Stomach (tissue), 9 donors: ENCODE measurements around the gene TAGLN2. TPM values are rescaled to one million over a fixed set of nuclear protein-coding genes. Genes with fewer than 3 reads are reported as not detected.

Source experiments
- DNase-seq, 2 donors: peaks; one replicate each; pipeline versions ENCODE4 v3.0.0 to v3.0.0-alpha.2; 2013 to 2019
- H3K27ac ChIP-seq, 5 donors: fragments of 200-600 bp in 4 of 5; sonication (generic) in 4 of 5; one replicate each; pipeline ENCODE4 v1.5.1; 2013 to 2019; ENCODE audit warnings: mild to moderate bottlenecking in 1 of 5, moderate library complexity in 1 of 5
- H3K27me3 ChIP-seq, 3 donors: fragments of 200-600 bp; sonication (generic); one replicate each; pipeline ENCODE4 v1.5.1; 2017 to 2019; ENCODE audit warnings: mixed run types in 1 of 3
- H3K36me3 ChIP-seq, 4 donors: fragments of 200-600 bp; sonication (generic); 1 replicate in 3 of 4; 2 replicates in 1 of 4; pipeline ENCODE4 v1.5.1; 2016 to 2019
- H3K4me1 ChIP-seq, 4 donors: fragments of 200-600 bp; sonication (generic); one replicate each; pipeline ENCODE4 v1.5.1; 2016 to 2019
- H3K4me3 ChIP-seq, 4 donors: fragments of 200-600 bp; sonication (generic) in 3 of 4; one replicate each; pipeline ENCODE4 v1.5.1; 2016 to 2019; ENCODE audit warnings: mild to moderate bottlenecking in 1 of 4
- H3K9me3 ChIP-seq, 4 donors: fragments of 200-600 bp; sonication (generic); one replicate each; pipeline ENCODE4 v1.5.1; 2016 to 2019
- CTCF ChIP-seq, 7 experiments: fragments of 450-650 bp in 4 of 7; fragments of 200-600 bp in 3 of 7; sonication (generic) in 3 of 7; IDR thresholded peaks; one replicate each; pipeline ENCODE4 v1.5.1; 2016 to 2019; ENCODE audit warnings: antibody characterized with exemption in 7 of 7, control low read depth in 2 of 7, mild to moderate bottlenecking in 1 of 7
- EP300 ChIP-seq: sonication (generic); formaldehyde crosslinking; IDR thresholded peaks from one replicate; pipeline ENCODE4 v1.6.1; 2017; ENCODE audit warnings: antibody characterized with exemption
- POLR2A ChIP-seq, 4 donors: fragments of 450-650 bp; IDR thresholded peaks; one replicate each; pipeline ENCODE4 v1.6.1; 2016; ENCODE audit warnings: antibody characterized with exemption in 4 of 4, control low read depth in 2 of 4, mild to moderate bottlenecking in 1 of 4, moderate library complexity in 1 of 4
- POLR2AphosphoS5 ChIP-seq, 3 donors: sonication (generic); formaldehyde crosslinking; IDR thresholded peaks; one replicate each; pipeline ENCODE4 v1.6.1; 2016; ENCODE audit warnings: antibody characterized with exemption in 3 of 3
- WGBS, 5 donors: extraction: QIAGEN DNeasy Blood & Tissue Kit in 3 of 5; methylation state at CpG; one replicate each; pipeline versions ENCODE4 v1.1.5 to v1.1.7; 2013 to 2018; 5-methylcytosine and 5-hydroxymethylcytosine counted together
- intact Hi-C: fragments of 100-400 bp; cut with DNase I; formaldehyde crosslinking; loops from one replicate; pipeline ENCODE4 v1.15.1; 2023; ENCODE audit warnings: low total_unique reads
- polyA plus RNA-seq, 3 donors: library from polyadenylated mRNA; stranded (reverse); fragments of 200-250 nt; gene quantifications; one replicate each; pipeline ENCODE4 v1.2.3, GENCODE V29; 2013
- total RNA-seq, 5 donors: library from RNA; depleted of rRNA; stranded (reverse); fragments of >200 nt; gene quantifications; one replicate each; pipeline versions ENCODE4 v1.1.0 to v1.2.3, GENCODE V29; 2014 to 2016
- donor health status: healthy with polysubstance abuse.
- donor health status: Bipolar disorder and iron deficiency.
- donor health status: healthy.

TAGLN2 gene
- total and polyA plus RNA-seq, 8 donors, result 49.0 to 1,290 (median 292) TPM

- Histone ChIP-seq H3K9me3 (no peaks in the 10 kb centered on the region), H3K27me3 (no peaks in the 10 kb centered on the region), H3K27ac (no peak overlapping the region), H3K4me3 (no peak overlapping the region), H3K4me1 (peaks cover 0 to 15% (median 3%) of the 10 kb centered on the region in 4 donors), H3K36me3 (no peaks in the 10 kb centered on the region)
- intact Hi-C loops, result no loop called here
- DNase-seq, result no peak
- TF ChIP-seq POLR2A (IDR thresholded peaks at IDR 0.05), result no peak
- no peak for TF ChIP-seq EP300
- no peak for TF ChIP-seq POLR2AphosphoS5 (IDR thresholded peaks at IDR 0.05)
- 78 to 92% (median 86%) methylated on average over 2 of the region's 2 CpGs for WGBS, 5 donors
Observed at GRCh38 chr1:159882527-159882862, 42.8 kb downstream of the TAGLN2 start.

- 63 to 65% (median 65%) methylated on average over 6 of the region's 6 CpGs for WGBS, 5 donors
Observed at GRCh38 chr1:159881622-159882526, 43.4 kb downstream of the TAGLN2 start.

GRCh38 chr1:159880430-159880829 is 44.9 kb downstream of the TAGLN2 start:
- no peak overlapping the region for H3K4me3 ChIP-seq
- intact Hi-C loops, result no loop called here
- no peaks in the 10 kb centered on the region for H3K27me3 ChIP-seq
- H3K27ac ChIP-seq, result no peak overlapping the region
- TF ChIP-seq POLR2AphosphoS5 (IDR thresholded peaks at IDR 0.05), result no peak
- no peak for TF ChIP-seq POLR2A (IDR thresholded peaks at IDR 0.05)
- no peak for TF ChIP-seq EP300
- TF ChIP-seq CTCF (IDR thresholded peaks at IDR 0.05), result no peak
- H3K9me3 ChIP-seq, result no peaks in the 10 kb centered on the region
- no peaks in the 10 kb centered on the region for H3K36me3 ChIP-seq
- WGBS, 5 donors, result 80 to 95% (median 90%) methylated on average over 3 of the region's 3 CpGs
- peaks cover 0 to 15% (median 3%) of the 10 kb centered on the region in 4 donors for H3K4me1 ChIP-seq
- no peak for DNase-seq

More at GRCh38 chr1:159881622-159882526, 43.4 kb downstream of the TAGLN2 start:
- H3K36me3 ChIP-seq, result no peaks in the 10 kb centered on the region
- H3K4me3 ChIP-seq, result no peak overlapping the region
- H3K27me3 ChIP-seq, result no peaks in the 10 kb centered on the region
- H3K27ac ChIP-seq, result no peak overlapping the region
- no peaks in the 10 kb centered on the region for H3K9me3 ChIP-seq
- intact Hi-C loops, result no loop called here
- H3K4me1 ChIP-seq, result peaks cover 0 to 15% (median 3%) of the 10 kb centered on the region in 4 donors
- no peak for TF ChIP-seq CTCF (IDR thresholded peaks at IDR 0.05)
- peak in 1 of 3 donors; percentile 25 for TF ChIP-seq POLR2AphosphoS5 (IDR thresholded peaks at IDR 0.05)
- TF ChIP-seq EP300, result no peak
- no peak for TF ChIP-seq POLR2A (IDR thresholded peaks at IDR 0.05)
- peak; percentile 89 to 91 for DNase-seq

- Histone ChIP-seq H3K36me3 (no peaks in the 10 kb centered on the region), H3K27ac (no peak overlapping the region), H3K9me3 (no peaks in the 10 kb centered on the region), H3K4me3 (no peak overlapping the region), H3K4me1 (peaks cover 0 to 15% (median 3%) of the 10 kb centered on the region in 4 donors), H3K27me3 (no peaks in the 10 kb centered on the region)
- no peak for DNase-seq
- intact Hi-C loops, result no loop called here
- 74 to 89% (median 83%) methylated on average over 4 of the region's 4 CpGs for WGBS, 5 donors
- TF ChIP-seq EP300, result no peak
- TF ChIP-seq POLR2A (IDR thresholded peaks at IDR 0.05), result no peak
- no peak for TF ChIP-seq CTCF (IDR thresholded peaks at IDR 0.05)
- TF ChIP-seq POLR2AphosphoS5 (IDR thresholded peaks at IDR 0.05), result no peak
Observed at GRCh38 chr1:159879977-159880376, 45.3 kb downstream of the TAGLN2 start.

- WGBS, 5 donors, result 82 to 92% (median 88%) methylated on average over 3 of the region's 3 CpGs
- H3K4me1 ChIP-seq, result peaks cover 0 to 15% (median 3%) of the 10 kb centered on the region in 4 donors
- intact Hi-C loops, result no loop called here
- TF ChIP-seq POLR2A (IDR thresholded peaks at IDR 0.05) (no peak), EP300 (no peak), CTCF (IDR thresholded peaks at IDR 0.05) (no peak), POLR2AphosphoS5 (IDR thresholded peaks at IDR 0.05) (no peak)
- H3K27me3 ChIP-seq, result no peaks in the 10 kb centered on the region
- H3K4me3 ChIP-seq, result no peak overlapping the region
- H3K9me3 ChIP-seq, result no peaks in the 10 kb centered on the region
- H3K36me3 ChIP-seq, result no peaks in the 10 kb centered on the region
- no peak overlapping the region for H3K27ac ChIP-seq
- DNase-seq, result no peak
Observed at GRCh38 chr1:159879136-159879535, 46.2 kb downstream of the TAGLN2 start.
